Retina (tissue), 1 donor: ENCODE results near the gene DPM2.
A peak's percentile ranks its signal among the peaks of the same experiment; 100 is the strongest.

Source experiments
- DNase-seq: peaks from one replicate; pipeline ENCODE4 v3.0.0-alpha.2; 2016

DPM2 gene

DNA sequence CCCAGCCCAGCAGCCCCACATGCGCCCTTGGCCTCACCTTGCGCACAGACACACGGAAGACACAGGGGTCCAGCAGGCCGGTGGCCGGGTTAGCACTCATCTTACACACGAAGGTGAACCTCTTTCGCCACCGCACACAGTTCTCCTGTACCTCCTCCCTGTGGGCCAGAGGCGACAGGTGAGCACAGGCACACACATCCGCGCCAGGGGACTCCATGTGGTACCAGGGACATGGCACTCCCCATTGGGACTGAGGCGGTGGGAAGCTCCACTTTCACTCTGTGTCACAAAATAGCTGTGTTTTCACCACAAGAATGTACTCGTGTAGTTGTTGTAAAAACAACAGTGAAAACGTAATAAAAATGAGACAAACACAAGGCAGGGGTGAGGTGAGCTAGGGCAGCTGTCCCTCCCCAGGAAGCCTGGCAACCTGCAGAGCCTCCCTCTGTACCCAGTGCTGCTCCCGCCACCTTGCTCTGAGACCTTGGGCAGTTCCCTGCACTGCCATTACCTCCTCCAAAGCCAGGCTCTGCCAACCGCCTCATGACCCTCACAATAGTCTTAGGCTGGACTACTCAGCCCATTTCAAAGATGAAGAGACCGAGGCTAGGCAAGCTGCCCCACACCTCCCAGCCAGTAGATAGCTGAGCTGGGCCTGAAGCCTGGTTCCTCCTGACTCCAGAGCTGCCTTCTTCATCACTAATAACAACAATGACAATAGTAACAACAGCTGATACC, 16.3 kb upstream of the DPM2 start:
- DNase-seq: no peak

DNA sequence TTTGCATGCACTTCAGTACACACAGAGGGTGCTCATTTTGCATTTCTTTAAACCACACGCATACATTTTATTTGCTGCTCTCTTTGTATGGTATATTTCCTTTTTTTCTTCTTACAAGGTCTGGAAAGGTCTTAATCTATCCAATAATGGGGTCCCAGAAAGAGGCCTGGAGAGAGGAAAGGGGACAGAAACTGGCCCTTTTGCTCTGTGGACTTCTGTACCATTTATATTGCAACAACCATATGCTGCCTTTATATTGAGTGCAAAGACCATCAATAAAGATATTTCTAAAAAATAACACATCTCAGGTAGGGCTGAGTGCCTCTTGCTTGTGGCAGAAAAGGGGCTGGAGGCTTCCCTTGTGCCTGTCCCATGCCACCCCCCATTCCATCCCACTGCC, 15.5 kb upstream of the DPM2 start:
- no peak for DNase-seq

DNA sequence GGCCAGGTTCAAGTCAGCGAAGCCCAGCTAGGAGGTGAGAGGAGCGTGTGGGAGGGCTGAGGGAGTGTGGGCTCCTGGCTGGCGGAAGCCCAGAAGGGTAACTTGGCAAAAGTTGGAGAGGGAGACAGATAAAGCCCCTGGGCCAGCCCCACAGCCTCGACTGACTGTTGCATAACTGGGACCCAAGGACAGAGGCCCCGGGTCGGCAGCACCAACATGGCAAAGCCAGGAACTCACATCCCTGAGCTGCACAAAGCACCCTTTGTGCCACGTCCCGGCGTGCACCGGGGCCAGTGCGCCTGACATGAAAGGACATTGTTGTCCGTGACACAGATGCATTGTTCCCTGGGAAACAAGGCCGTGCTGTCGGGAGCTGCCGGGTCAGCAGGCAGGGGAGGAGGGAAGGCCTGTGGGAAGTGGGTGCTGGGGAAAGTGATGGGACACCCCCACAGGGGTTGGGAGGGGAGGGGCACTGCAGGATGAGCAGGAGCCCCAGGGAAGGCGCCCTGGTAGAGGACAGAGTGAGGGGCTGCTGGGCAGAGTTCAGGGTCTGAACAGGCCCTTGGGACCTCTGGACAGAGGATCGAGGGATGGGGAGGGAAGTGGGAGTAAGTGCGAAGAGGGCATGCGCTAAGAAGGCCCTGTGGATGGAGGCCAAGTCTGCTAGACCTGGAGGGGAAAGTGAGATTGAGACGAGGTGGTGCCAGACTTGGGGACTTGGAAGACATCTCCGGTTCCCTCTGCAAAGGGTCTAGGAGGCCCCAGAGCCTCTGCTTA, 13.0 kb upstream of the DPM2 start:
- DNase-seq: peak; percentile 87

DNA sequence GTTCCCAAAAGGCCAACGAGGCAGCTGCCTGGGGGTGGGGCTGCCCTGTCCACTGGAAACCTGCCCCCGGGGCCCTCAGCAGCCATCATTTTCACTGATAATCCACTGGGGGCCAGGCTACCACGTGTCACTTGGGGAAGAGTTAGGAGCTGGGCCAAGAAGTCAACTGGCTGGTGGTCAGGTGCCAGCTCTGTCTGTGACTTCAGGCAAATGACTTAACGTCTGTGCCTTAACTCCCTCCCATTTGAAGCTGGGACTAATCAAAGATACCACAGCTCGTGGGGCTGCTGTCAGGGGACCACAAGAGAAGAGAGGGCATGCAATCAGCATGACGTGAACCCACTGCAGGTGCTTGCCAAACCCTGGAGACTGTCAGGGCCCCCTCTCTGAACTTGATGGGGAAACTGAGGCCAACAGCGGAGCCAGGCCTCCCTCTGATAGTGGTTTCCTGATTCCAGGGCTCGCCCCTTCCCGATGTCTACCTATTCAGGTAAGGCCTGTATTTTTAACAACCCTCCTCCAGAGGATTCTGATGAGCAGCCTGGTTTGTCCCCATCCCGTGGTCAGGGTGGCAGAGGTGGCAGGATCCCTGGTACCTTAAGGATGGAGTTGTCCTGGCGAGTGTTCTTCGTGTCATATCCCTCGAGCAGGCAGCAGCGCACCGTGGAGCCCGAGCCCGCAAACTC, 12.3 kb upstream of the DPM2 start:
- no peak for DNase-seq

DNA sequence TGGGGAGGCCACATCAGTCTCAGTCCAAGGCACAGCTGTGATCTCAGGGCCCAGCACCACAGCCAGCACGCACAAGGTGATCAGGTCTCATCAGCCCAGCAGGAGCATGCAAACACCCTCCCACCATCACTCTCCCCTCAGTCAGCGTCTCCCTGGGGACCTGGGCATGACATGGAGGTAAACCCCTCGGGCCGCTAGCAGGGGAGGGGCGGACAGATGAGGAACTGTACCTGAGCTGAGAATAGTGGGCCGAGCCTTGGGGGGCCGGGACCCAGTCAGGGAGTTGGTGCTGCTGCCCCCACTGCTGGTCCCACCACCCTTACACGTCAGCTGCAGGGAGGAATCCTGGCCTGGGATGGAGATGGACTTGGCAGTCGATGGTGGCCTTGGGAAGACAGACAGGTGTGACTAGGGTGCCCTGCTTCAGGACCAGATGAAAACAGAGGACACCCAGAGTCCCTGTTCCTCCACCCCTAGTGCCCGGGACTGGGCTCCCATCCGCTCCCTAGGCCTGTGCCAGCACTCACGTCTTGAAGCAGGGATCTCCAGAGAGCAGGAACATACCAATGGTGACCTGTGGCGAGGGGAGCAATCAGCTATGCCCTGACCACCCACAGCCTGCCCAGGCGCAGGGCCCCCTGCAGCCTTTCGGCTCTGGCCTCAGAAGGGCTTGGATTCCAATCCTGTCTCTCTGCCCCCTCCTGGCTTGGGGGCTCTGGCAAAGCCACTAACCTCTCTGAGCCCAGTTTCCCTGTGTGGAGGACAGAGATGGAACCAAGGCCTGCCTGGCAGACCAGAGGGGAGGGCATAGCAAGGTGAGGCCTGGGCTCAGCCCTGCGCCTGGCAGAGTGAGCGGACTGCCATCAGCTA, 10.4 kb upstream of the DPM2 start:
- DNase-seq: no peak

DNA sequence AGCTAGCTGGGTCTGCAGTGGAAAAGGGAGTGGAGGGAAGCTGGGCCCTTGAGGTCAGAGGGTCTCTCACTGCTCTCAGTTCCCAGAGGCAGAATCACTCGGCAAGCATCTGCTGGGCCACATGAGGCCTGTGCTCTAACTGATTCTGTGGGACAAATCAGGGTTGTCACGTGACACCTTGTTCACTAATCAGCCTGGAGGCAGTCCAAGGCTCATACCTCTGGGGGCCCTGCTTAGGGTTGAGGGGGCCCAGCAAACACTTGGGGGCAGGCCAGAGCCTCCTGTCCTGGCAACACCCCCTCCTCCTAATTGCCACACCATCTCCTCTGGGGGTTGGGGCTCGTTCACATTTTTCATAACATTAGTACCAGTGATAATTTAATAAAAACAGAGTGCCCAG, 9.1 kb upstream of the DPM2 start:
- no peak for DNase-seq

DNA sequence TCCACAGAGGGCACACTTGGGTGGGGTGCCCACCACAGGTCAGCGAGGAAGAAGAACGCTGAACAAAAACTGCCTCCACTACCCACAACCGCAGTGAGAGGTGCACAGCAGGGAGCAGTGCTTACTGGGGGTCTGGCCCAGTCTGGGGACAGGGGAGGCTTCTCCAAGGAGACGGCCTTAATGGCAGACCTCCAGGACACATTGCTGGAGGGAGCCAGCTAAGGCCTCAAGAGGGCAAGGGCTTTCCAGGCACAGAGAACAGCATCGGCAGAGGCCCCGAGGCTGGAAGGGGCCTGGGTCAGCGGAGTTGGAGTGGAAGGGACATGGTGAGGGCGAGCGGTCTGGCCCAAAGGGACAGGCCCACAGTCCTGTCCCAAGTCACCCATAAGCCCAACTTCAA, 8.3 kb upstream of the DPM2 start:
- no peak for DNase-seq

DNA sequence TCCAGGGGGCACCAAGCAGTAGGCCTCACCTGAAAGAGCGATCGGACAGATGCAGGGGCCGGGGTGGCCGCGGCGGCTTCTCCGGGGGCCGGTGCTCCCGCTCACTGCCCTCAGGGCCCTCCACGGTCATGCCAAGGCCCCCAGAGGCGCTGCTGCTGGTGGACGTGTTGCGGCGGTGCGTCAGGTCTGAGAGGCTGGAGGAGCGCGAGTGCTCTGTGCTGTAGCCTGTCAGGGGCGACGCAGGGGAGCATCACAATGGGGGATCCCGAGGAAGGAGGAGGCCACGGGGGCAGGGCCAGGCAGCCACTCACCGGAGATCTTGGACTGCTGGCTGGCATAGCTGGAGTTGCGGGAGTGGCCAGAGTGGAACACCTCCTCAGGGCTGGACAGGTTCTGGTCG, 7.7 kb upstream of the DPM2 start:
- no peak for DNase-seq

DNA sequence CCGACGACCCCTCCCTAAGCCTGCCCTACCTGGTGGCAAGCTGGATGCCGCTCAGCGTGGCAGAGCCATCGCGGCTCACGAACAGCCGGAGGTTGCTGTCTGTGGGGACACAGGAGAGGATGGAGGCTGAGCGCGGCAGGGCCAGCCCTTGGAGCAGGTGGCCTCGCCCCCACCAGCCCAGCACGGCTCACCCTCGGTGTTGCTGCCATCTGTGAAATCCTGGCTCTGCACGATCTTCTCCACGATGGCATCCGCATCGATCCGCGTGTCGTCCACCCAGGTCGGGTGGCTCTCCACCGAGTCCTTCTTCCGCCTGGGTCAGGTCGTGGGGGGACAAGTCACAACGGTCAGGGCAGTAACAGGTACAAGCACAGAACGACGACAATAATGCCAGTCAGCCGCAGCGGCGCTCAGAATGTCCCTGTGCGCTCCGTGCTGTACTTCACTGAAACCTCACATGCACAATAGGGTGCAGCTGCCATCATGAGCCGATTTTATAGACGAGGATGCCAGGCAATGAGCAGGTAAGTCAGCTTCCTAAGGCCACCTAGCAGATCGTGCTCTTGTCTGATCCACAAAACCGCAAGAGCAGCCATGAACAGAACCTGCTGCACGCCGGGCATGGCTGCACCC, 7.0 kb upstream of the DPM2 start:
- no peak for DNase-seq

DNA sequence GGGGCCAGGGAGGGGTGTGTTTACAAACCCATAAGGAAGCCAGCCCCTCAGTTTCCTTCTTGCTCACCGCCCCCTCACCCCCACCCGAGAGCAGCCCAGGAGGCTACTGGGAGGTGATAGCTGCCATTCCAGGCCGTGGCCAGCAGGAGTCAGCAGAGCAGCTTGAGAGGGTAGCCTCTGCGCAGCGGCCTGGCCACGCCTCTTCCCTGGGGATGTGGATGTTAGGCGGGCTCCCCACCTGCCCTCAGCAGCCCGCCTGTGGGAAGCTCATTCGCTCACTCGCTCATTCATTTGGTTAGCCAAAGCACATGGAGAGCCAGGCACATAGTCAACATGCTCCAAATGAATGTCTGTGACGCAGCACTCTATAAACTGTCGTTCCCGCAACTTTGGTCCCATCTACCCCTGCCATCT, 6.1 kb upstream of the DPM2 start:
- DNase-seq: peak; percentile 61

DNA sequence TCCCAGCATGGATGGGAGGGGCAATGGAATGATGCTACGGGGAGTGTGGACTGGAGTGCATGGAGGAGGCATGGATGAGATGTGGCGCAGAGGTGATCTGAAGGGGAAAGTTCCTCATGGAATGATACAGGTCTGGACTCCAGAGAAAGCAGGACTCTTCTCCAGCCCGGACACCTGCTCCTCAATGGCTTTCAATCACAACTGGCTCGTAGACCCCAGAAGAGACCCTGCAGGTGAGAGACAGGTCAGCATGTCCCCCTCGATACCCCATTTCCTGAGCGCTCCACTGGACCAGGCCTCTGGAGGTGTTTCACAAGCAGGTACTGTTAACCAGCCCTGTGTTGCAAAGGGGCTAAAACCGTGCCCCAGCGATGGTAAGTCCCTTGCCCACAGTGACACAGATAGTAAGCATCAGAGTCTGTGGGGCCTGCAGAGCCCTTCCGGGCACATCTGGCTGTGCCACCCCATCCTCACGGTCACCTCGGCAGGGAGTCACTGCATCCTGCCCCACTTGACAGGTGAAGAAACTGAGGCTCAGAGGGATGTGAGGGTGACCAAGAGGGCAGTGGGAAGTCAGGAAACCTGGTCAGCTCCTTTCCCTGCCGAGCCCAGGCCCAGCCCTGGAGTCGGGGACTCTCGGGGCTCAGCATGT, 5.5 kb upstream of the DPM2 start:
- DNase-seq: no peak

DNA sequence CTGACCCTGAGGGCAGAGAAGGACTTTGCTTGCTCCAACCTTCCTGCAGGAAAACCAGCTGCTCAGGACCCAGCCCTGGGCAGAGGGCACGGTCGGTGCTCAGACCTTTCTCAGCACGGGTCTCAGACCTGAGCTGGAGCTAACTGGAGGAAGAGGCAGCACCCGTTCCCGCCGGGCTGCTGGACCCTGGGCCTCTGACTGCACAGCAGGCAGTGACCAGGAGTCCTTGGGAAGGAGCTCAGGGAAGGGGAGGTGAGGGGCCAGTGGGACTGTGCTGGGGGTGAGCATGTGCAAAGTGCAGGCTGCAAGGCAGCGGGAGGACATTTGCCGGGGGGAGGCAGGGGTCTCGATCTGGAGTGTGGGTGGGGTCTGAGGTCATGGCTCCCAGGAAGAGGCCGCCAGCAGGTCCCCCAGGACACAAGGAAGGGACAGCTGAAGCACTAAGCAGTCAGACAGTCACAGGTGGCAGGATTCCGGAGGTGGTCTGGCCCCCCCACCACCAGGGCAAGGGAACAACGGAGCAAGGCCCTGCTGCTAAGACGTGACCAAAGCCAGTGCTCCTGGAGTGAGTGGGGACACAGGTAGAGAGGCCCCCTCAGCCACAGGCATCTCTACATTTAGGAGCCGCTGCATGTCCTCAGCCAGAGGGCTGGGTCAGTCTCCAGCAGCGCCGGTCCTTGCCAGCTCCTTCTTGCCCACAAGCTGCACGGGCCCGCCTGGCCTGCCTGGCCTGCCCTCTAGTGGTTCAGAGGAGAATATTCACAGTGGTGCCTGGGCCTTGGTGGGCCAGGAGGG, 4.8 kb upstream of the DPM2 start:
- peak; percentile 77 for DNase-seq

DNA sequence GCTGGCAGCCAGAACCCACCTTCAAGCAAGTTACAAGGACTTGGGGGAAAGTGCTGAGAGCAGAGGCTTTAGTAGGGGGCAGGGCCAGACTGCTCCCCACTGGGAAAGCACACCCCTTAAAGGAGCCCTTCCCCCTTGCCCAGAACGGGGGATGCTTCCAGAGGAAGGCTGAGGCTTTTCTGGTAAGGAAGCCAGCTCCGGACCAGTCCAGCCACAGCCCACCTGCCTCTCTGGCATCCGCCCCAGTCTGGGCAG, 4.2 kb upstream of the DPM2 start:
- no peak for DNase-seq

DNA sequence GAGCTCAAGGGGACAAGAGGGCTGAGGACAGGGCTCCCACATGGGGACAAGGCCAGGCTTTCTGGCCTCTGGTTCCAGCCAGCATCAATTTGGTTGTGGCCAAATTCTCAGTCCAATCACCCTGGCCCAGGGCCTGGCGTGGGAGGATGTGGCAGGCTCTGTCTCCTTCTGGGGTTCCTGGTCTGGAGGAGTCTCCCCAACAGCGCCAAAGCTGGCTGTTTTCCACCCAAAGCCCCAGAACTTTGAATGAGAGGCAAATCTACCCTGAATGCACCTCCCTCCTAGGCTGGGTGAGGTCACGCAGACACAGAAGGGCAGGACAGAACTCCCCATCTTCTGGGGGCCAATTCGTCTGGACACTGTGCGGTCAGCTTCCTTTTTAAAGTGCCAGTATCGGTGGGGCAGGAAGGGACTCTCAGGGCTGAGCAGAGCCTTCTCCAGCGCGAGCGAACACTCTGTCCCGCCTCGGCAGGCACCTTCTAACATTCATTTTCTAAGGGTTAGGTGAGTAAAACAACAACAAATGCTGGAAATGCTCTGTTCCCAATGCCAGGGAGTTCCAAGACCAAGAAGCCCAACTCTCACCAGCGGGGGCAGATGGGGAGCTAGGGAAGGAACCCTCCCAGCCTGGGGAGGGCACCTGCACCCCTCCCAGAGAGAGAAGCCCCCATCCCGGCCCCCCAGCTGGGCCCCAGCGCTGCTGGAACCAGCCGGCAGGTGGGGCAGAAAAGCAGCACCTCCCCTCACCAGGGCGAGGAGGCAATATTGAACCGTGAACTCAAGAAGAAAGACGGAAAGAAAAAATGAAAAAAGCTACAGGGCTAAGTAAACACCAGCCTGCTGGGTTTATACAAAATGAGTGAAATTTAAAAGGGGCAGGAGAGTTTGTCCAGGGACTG, 3.7 kb upstream of the DPM2 start:
- DNase-seq: no peak

DNA sequence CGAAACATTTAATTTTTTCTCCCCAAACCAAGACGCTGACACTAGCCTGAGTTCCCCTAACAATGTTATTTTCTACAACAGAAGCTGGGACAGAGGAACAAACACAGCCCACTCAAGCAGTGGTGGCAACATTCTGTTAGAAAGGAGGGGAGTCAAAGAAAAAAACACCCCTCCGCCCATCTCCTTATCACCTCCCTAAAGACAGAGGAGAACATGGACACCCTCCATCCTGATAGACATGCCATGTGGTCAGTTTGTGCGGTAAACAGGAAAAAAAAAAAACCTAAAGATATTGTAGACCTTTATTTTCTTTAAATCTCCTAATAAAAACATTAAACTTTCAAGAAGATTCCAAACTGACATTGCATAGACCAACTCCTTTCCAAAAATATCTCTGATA, 2.9 kb upstream of the DPM2 start:
- DNase-seq: no peak

DNA sequence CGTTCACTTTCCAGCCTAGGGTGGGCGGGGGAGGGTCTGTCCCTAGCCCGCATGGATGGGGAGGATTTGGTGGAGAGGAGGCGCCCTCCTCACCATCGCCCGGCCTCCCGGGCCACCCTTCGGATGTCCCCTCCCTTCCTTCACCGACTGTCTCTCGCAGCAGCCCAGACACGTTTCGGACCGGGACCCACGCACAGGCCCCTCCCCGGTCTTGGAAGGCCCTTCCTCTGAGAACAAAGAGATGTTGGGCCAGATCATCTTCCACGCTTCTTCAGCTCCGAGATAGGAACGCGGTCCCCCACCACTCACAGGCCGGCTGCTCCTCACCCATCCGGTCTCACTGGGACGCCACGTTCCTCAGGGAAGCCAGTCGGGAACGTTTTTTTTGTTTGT, 640 bp upstream of the DPM2 start:
- no peak for DNase-seq

DNA sequence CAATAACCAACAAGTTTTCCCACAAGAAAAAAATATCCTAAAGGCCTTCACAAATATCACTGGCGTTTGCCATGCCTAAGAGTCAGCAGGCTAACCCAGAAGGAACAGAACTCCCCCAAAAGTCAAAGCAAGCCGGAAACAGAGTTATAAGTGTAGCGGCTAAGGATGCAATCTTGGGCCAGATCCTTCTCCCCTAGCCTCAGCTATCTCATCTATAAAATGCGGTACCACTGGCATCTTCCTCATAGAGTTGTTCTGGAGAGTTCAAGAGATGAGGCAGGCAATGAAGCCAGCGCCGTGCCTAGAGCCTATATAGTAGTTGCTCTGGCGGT, 632 bp downstream of the DPM2 start:
- no peak for DNase-seq

DNA sequence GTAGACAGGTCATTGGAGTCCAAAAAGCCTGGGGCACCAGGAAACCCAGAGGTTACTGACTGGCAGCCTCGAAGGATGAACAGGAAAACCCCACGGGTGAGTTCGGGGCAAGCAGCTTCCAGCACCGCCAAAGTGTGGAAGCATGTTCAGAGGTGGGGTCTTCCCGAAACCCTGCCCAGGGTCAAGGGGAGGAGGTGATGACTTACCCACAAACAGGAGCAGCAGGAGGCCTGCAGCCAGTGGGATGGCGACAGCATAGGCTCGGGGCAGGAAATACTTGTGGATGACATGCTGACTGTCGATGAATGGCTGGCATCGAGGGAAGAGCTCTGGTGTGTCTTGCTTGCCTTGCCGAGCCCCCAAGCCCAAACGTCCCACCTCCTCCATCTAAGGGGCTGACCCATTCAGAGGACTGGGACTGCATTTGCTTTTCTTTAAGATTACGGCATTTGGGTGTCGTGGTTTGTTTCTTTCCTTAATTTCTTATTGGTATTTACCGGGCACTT, 1.3 kb downstream of the DPM2 start:
- no peak for DNase-seq

DNA sequence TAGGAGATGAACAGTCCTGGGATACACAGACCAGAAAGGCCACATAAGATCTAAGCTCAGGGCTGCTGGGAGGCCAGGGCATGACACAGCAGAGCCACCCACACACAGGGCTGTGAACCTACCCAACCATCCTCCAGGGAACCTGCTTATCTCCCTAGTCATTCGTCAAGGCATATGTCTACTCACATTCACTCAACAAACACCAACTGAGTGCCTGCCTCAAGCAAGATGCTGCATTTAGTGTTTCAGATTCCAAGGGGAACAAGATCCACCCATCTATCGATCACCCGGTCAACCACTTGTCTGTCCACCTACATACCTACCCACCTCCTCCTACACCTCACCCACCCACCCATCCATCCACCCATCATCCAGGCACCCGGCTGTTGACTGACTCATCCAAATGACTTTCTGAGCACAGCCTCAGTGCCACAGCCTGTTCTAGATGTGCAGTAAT, 1.9 kb downstream of the DPM2 start:
- DNase-seq: no peak

DNA sequence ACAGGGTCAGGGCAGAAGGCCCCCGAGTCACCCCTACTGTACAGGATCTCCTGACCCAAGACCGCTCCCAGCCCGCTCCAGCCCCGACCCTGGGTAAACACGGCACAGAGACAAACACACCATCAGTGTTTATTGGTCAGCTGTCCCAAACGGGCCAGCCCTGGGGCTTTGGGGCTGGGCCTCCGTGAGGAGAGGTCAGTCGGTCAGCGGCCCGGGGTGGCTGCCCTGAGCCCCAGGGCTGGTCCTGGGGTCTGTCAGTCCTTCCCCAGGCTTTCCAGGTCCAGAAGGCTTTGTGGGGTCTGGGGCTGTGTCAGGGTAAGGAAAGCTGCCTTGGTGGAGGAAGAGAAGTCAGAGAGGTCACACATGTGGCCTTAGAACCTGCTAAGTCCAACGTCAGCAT, 2.7 kb downstream of the DPM2 start:
- DNase-seq: no peak
